H1 (cell line): ENCODE results near the gene FLRT1. TPM values are rescaled to one million over a fixed set of nuclear protein-coding genes. Genes with fewer than 3 reads are reported as not detected.

Experiments
- CTCF ChIA-PET: fragments of 300-600 bp; sonication (Branson Sonifier 250); formaldehyde crosslinking; loops from one replicate; lab custom pipeline; 2021; ENCODE audit not compliant: partially characterized antibody; lab: Charles Lee
- POLR2A ChIA-PET: fragments of 300-600 bp; sonication (Branson Sonifier 250); formaldehyde crosslinking; loops from one replicate; lab custom pipeline; 2021; ENCODE audit warnings: inconsistent platforms; ENCODE audit not compliant: partially characterized antibody; lab: Charles Lee
- DNase-seq, 2 experiments: peaks; one replicate each; pipeline versions ENCODE4 v3.0.0 to v3.0.0-alpha.2; 2010 to 2022; ENCODE audit warnings: low spot score in 2 of 2, low read depth in 1 of 2, mixed read lengths in 1 of 2
- FAIRE-seq: peaks from 2 replicates; lab custom pipeline; 2011; peaks lifted over from hg19 to GRCh38; lab: Jason Lieb, UNC
- H2AFZ ChIP-seq: 2 replicates; pipeline ENCODE4 v1.8.1; 2012; ENCODE audit warnings: low read length, inconsistent platforms
- H2AK5ac ChIP-seq: 2 replicates; pipeline ENCODE4 v1.6.1; 2013; ENCODE audit warnings: low read depth, low read length
- H2BK120ac ChIP-seq: replicated peaks from 2 replicates; pipeline ENCODE3; 2013; ENCODE audit warnings: low read depth, low read length, inconsistent platforms
- H2BK12ac ChIP-seq: 2 replicates; pipeline ENCODE4 v1.6.1; 2013; ENCODE audit warnings: low read depth, low read length
- H2BK15ac ChIP-seq: 2 replicates; pipeline ENCODE4 v1.6.1; 2013; ENCODE audit warnings: low read length
- H2BK20ac ChIP-seq: 2 replicates; pipeline ENCODE4 v1.6.1; 2013; ENCODE audit warnings: low read length
- H2BK5ac ChIP-seq: 2 replicates; pipeline ENCODE4 v1.6.1; 2013; ENCODE audit warnings: low read depth, low read length
- H3K14ac ChIP-seq: 2 replicates; pipeline ENCODE4 v1.6.1; 2013; ENCODE audit warnings: inconsistent platforms; ENCODE audit not compliant: insufficient read length
- H3K18ac ChIP-seq: 2 replicates; pipeline ENCODE4 v1.6.1; 2013; ENCODE audit warnings: low read length; ENCODE audit errors: extremely low read depth
- H3K23ac ChIP-seq: 2 replicates; pipeline ENCODE4 v1.6.1; 2013; ENCODE audit warnings: inconsistent platforms; ENCODE audit not compliant: insufficient read length
- H3K23me2 ChIP-seq: 2 replicates; pipeline ENCODE4 v1.6.1; 2013; ENCODE audit warnings: low read depth, low read length
- H3K27ac ChIP-seq: 2 replicates; pipeline ENCODE4 v1.6.1; 2011; ENCODE audit warnings: low read depth, low read length, inconsistent platforms
- H3K27me3 ChIP-seq, 4 experiments: replicated peaks in 1 of 4; 1 replicate in 1 of 4; 2 replicates in 3 of 4; pipeline versions ENCODE4 v1.6.1 to v1.8.1; 2011 to 2013; ENCODE audit warnings: low read length in 3 of 4, mild to moderate bottlenecking in 3 of 4, inconsistent platforms in 2 of 4, mixed read lengths in 2 of 4, moderate library complexity in 1 of 4; ENCODE audit not compliant: control insufficient read depth in 3 of 4, insufficient read depth in 3 of 4; ENCODE audit errors: extremely low read depth in 1 of 4
- H3K36me3 ChIP-seq, 4 experiments: 2 replicates each; pipeline versions ENCODE4 v1.6.1 to v1.8.1; 2011 to 2013; ENCODE audit warnings: mild to moderate bottlenecking in 4 of 4, low read length in 3 of 4, moderate library complexity in 2 of 4, control low read depth in 1 of 4, inconsistent platforms in 1 of 4; ENCODE audit not compliant: insufficient read depth in 4 of 4, control insufficient read depth in 2 of 4
- H3K4ac ChIP-seq: replicated peaks from 2 replicates; pipeline ENCODE3; 2013; ENCODE audit warnings: low read length, low read depth, mixed read lengths, inconsistent platforms; ENCODE audit not compliant: insufficient read length
- H3K4me1 ChIP-seq, 4 experiments: replicated peaks in 1 of 4; 1 replicate in 1 of 4; 2 replicates in 3 of 4; pipeline versions ENCODE4 v1.6.1 to v1.8.1; 2011 to 2013; ENCODE audit warnings: low read length in 3 of 4, inconsistent platforms in 2 of 4, mixed read lengths in 1 of 4; ENCODE audit not compliant: insufficient read depth in 4 of 4, control insufficient read depth in 3 of 4
- H3K4me2 ChIP-seq, 2 experiments: 2 replicates each; pipeline versions ENCODE4 v1.6.1 to v1.8.1; 2011 to 2013; ENCODE audit warnings: low read depth in 2 of 2, low read length in 2 of 2, control low read depth in 1 of 2, inconsistent platforms in 1 of 2, mild to moderate bottlenecking in 1 of 2; ENCODE audit not compliant: insufficient read depth in 1 of 2
- H3K4me3 ChIP-seq, 4 experiments: fragments of 200-600, 300-600 bp in 1 of 4; sonication (generic), shearing (Covaris generic), sonication (Bioruptor Twin) in 1 of 4; 2 replicates each; pipeline versions ENCODE4 v1.5.1 to v1.8.1; 2011 to 2016; ENCODE audit warnings: low read length in 4 of 4, low read depth in 3 of 4, control low read depth in 2 of 4, inconsistent platforms in 2 of 4, mild to moderate bottlenecking in 2 of 4, mixed read lengths in 1 of 4, moderate library complexity in 1 of 4; ENCODE audit not compliant: insufficient read depth in 2 of 4; ENCODE audit errors: extremely low read depth in 1 of 4
- H3K56ac ChIP-seq: replicated peaks from 2 replicates; pipeline ENCODE3; 2013; ENCODE audit warnings: low read depth, mild to moderate bottlenecking, mixed read lengths, low read length, inconsistent platforms; ENCODE audit not compliant: insufficient read length
- H3K79me1 ChIP-seq: 2 replicates; pipeline ENCODE4 v1.6.1; 2013; ENCODE audit warnings: low read depth, low read length, control low read depth
- H3K79me2 ChIP-seq, 2 experiments: 2 replicates each; pipeline versions ENCODE4 v1.6.1 to v1.8.1; 2012 to 2013; ENCODE audit warnings: low read length in 2 of 2, mild to moderate bottlenecking in 2 of 2, inconsistent platforms in 1 of 2; ENCODE audit not compliant: insufficient read depth in 2 of 2, control insufficient read depth in 1 of 2
- H3K9ac ChIP-seq, 4 experiments: replicated peaks in 1 of 4; 1 replicate in 1 of 4; 2 replicates in 3 of 4; pipeline versions ENCODE4 v1.6.1 to v1.8.1; 2011 to 2013; ENCODE audit warnings: low read depth in 3 of 4, low read length in 3 of 4, control low read depth in 2 of 4, mild to moderate bottlenecking in 2 of 4, moderate library complexity in 2 of 4, inconsistent platforms in 1 of 4; ENCODE audit errors: extremely low read depth in 1 of 4
- H3K9me3 ChIP-seq, 2 experiments: 2 replicates each; pipeline versions ENCODE4 v1.6.1 to v1.8.1; 2012 to 2013; ENCODE audit warnings: mild to moderate bottlenecking in 2 of 2, moderate library complexity in 2 of 2, control low read depth in 1 of 2, inconsistent platforms in 1 of 2, low read depth in 1 of 2, low read length in 1 of 2, mixed read lengths in 1 of 2; ENCODE audit not compliant: insufficient read depth in 2 of 2
- H4K20me1 ChIP-seq, 2 experiments: replicated peaks in 1 of 2; 2 replicates each; pipeline versions ENCODE3 to v1.8.1; 2011 to 2013; ENCODE audit warnings: inconsistent platforms in 2 of 2, low read length in 2 of 2, mild to moderate bottlenecking in 1 of 2; ENCODE audit not compliant: insufficient read depth in 2 of 2, control insufficient read depth in 1 of 2
- H4K5ac ChIP-seq: 2 replicates; pipeline ENCODE4 v1.6.1; 2013; ENCODE audit warnings: low read length, low read depth, mixed read lengths, inconsistent platforms; ENCODE audit not compliant: insufficient read length
- H4K8ac ChIP-seq: 2 replicates; pipeline ENCODE4 v1.8.0; 2013; ENCODE audit warnings: mild to moderate bottlenecking, moderate library complexity, low read length, inconsistent platforms; ENCODE audit not compliant: insufficient read depth; ENCODE audit errors: extremely low read depth
- H4K91ac ChIP-seq: replicated peaks from 2 replicates; pipeline ENCODE3; 2013; ENCODE audit warnings: low read length, mixed read lengths, inconsistent platforms; ENCODE audit not compliant: insufficient read length
- CBX8 ChIP-seq: fragments of 300-800, 300-1000 bp; sonication (generic); IDR thresholded peaks from 2 replicates; pipeline ENCODE4 v1.7.1; 2016; ENCODE audit warnings: low read depth, low read length, borderline replicate concordance
- CHD2 ChIP-seq: IDR thresholded peaks from 2 replicates; pipeline ENCODE4 v1.6.1; 2012; ENCODE audit warnings: low read length, improper control_type of control experiment
- CTBP2 ChIP-seq: IDR thresholded peaks from 2 replicates; pipeline ENCODE4 v1.7.0; 2011; ENCODE audit warnings: borderline replicate concordance, mild to moderate bottlenecking, moderate library complexity, mixed read lengths, low read length; ENCODE audit not compliant: insufficient read depth, insufficient read length
- EZH2 ChIP-seq: fragments of 200-600 bp; sonication (generic); IDR thresholded peaks from 2 replicates; pipeline ENCODE4 v1.7.1; 2012; ENCODE audit warnings: low read depth, mild to moderate bottlenecking, moderate library complexity, low read length, inconsistent platforms; ENCODE audit not compliant: severe bottlenecking
- GTF2F1 ChIP-seq: IDR thresholded peaks from 2 replicates; pipeline ENCODE4 v1.6.1; 2012; ENCODE audit warnings: low read depth, low read length, improper control_type of control experiment, borderline replicate concordance
- JUN ChIP-seq: IDR thresholded peaks from 2 replicates; pipeline ENCODE4 v1.6.1; 2011; ENCODE audit warnings: low read depth, mild to moderate bottlenecking, improper control_type of control experiment, low read length
- KDM1A ChIP-seq: fragments of 200-600, 300-600 bp; sonication (generic); IDR thresholded peaks from 2 replicates; pipeline ENCODE4 v1.7.1; 2016; ENCODE audit warnings: mild to moderate bottlenecking, low read length, borderline replicate concordance
- MAFK ChIP-seq: IDR thresholded peaks from 2 replicates; pipeline ENCODE4 v1.6.1; 2012; ENCODE audit warnings: low read depth, mild to moderate bottlenecking, improper control_type of control experiment, low read length
- TCF12 ChIP-seq: IDR thresholded peaks from 2 replicates; pipeline ENCODE4 v1.6.1; 2011; ENCODE audit warnings: low read depth, mild to moderate bottlenecking, low read length
- WGBS, 2 experiments: shearing (Covaris generic) in 1 of 2; methylation state at CpG; one replicate each; pipeline versions ENCODE4 v1.1.6 to v1.1.7; 2013 to 2015; ENCODE audit warnings: low lambda C conversion rate in 2 of 2, mixed read lengths in 2 of 2, inconsistent platforms in 1 of 2, low coverage in 1 of 2, missing lambda C conversion rate in 1 of 2; ENCODE audit not compliant: insufficient replicate concordance in 2 of 2, insufficient coverage in 1 of 2, insufficient read length in 1 of 2; ENCODE audit errors: extremely low coverage in 1 of 2, missing lambda C conversion rate in 1 of 2; 5-methylcytosine and 5-hydroxymethylcytosine counted together
- polyA plus RNA-seq, 7 experiments: library from polyadenylated mRNA; depleted of rRNA in 3 of 7; stranded (reverse) in 5 of 7; unstranded in 2 of 7; fragments of >200 nt in 5 of 7; fragments of 200-250 nt in 2 of 7; gene quantifications; 1 replicate in 5 of 7; 2 replicates in 1 of 7; 4 replicates in 1 of 7; pipeline versions ENCODE4 v1.2.1 to v1.2.3, GENCODE V29; 2011 to 2013; ENCODE audit warnings: missing spikeins in 2 of 7, mixed read lengths in 2 of 7
- total RNA-seq: library from RNA; stranded (reverse); fragmentation: NEBNext Ultra II Directional; extraction: Animal tissue kit (Norgen Biotek cat#: 25700); gene quantifications from 2 replicates; pipeline ENCODE4 v1.2.1, GENCODE V29; 2021
- TF ChIP-seq, protein P1 (sequence below): IDR thresholded peaks from 2 replicates; pipeline ENCODE4 v1.6.1; 2011; ENCODE audit warnings: low read depth, mild to moderate bottlenecking, low read length; ENCODE audit not compliant: insufficient read depth
- TF ChIP-seq, protein P2 (sequence below), 3 experiments: IDR thresholded peaks; 1 replicate in 2 of 3; 2 replicates in 1 of 3; pipeline versions ENCODE4 v1.5.1 to v1.6.1; 2011; ENCODE audit warnings: low read length in 3 of 3, mild to moderate bottlenecking in 3 of 3, inconsistent platforms in 2 of 3, low read depth in 1 of 3, moderate library complexity in 1 of 3; ENCODE audit not compliant: insufficient read depth in 1 of 3; ENCODE audit errors: control extremely low read depth in 1 of 3

The FLRT1 gene
- total and polyA plus RNA-seq, 2 of the 8 experiments (the other 6 are each of a cell fraction or from before 2014, with no cell fraction given): 0.14 to 0.28 TPM

- H4K8ac ChIP-seq: no peak overlapping the region
- H3K27ac ChIP-seq: no peak overlapping the region
- H4K5ac ChIP-seq: no peak overlapping the region
- H2BK120ac ChIP-seq: no peak overlapping the region
- no peak overlapping the region for H2BK20ac ChIP-seq
- DNase-seq (no peak), FAIRE-seq (no peak)
- no peak overlapping the region for H2BK15ac ChIP-seq
- no peak overlapping the region for H3K4ac ChIP-seq
- H2BK12ac ChIP-seq: no peak overlapping the region
- H3K36me3 ChIP-seq: no peaks in the 10 kb centered on the region
- CTCF ChIA-PET: interaction anchor here (1.0 to 3.1 kb wide), 9 partner anchors 9 to 76 kb away, joined by 3 to 10 read pairs (median 5); no protein-coding TSS in a partner anchor
- H3K23ac ChIP-seq: no peak overlapping the region
- H3K18ac ChIP-seq: no peak overlapping the region
- H4K20me1 ChIP-seq: peaks cover 6 to 20% of the 10 kb centered on the region in 2 experiments
- POLR2A ChIA-PET: interaction anchor here (1.3 kb wide), 1 partner anchor 12 kb away, joined by 3 read pairs; no protein-coding TSS in a partner anchor
- no peaks in the 10 kb centered on the region for H3K9me3 ChIP-seq
- no peak overlapping the region for H2AK5ac ChIP-seq
- no peak overlapping the region for H3K4me2 ChIP-seq
- peaks cover 2 to 92% (median 60%) of the 10 kb centered on the region in 4 experiments for H3K27me3 ChIP-seq
- H3K4me1 ChIP-seq: no peaks in the 10 kb centered on the region
- no peak overlapping the region for H2BK5ac ChIP-seq
- H3K9ac ChIP-seq: no peak overlapping the region
- H4K91ac ChIP-seq: no peak overlapping the region
- H2AFZ ChIP-seq: no peak overlapping the region
- H3K56ac ChIP-seq: no peak overlapping the region
- H3K14ac ChIP-seq: no peak overlapping the region
- H3K79me2 ChIP-seq: no peaks in the 10 kb centered on the region
- no peaks in the 10 kb centered on the region for H3K79me1 ChIP-seq
- no peak overlapping the region for H3K4me3 ChIP-seq
- 95% methylated on average over 8 of the region's 8 CpGs; no CpG with 5 or more reads in 1 of the 2 experiments for WGBS, 2 experiments
- H3K23me2 ChIP-seq: no peaks in the 10 kb centered on the region
- TF ChIP-seq, protein P1, sequence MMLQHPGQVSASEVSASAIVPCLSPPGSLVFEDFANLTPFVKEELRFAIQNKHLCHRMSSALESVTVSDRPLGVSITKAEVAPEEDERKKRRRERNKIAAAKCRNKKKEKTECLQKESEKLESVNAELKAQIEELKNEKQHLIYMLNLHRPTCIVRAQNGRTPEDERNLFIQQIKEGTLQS: no peak
- TF ChIP-seq MAFK (no peak), CBX8 (no peak), EZH2 (no peak), JUN (no peak), CHD2 (no peak), TCF12 (no peak), KDM1A (no peak), CTBP2 (no peak), GTF2F1 (no peak)
- TF ChIP-seq, protein P2, sequence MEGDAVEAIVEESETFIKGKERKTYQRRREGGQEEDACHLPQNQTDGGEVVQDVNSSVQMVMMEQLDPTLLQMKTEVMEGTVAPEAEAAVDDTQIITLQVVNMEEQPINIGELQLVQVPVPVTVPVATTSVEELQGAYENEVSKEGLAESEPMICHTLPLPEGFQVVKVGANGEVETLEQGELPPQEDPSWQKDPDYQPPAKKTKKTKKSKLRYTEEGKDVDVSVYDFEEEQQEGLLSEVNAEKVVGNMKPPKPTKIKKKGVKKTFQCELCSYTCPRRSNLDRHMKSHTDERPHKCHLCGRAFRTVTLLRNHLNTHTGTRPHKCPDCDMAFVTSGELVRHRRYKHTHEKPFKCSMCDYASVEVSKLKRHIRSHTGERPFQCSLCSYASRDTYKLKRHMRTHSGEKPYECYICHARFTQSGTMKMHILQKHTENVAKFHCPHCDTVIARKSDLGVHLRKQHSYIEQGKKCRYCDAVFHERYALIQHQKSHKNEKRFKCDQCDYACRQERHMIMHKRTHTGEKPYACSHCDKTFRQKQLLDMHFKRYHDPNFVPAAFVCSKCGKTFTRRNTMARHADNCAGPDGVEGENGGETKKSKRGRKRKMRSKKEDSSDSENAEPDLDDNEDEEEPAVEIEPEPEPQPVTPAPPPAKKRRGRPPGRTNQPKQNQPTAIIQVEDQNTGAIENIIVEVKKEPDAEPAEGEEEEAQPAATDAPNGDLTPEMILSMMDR (IDR thresholded peaks at IDR 0.05; ENCODE audit: control extremely low read depth in 1 of 3, insufficient read depth in 1 of 3, low read depth in 1 of 3, low read length in 3 of 3): no peak
Measured at GRCh38 chr11:64076758-64077157, 41.0 kb downstream of the FLRT1 start.
